ENCODE results near the gene SRI. TPM values are rescaled to one million over a fixed set of nuclear protein-coding genes. Genes with fewer than 3 reads are reported as not detected.

The SRI gene
- total RNA-seq, 1 experiment from 2014 or later = 110 TPM

DNA sequence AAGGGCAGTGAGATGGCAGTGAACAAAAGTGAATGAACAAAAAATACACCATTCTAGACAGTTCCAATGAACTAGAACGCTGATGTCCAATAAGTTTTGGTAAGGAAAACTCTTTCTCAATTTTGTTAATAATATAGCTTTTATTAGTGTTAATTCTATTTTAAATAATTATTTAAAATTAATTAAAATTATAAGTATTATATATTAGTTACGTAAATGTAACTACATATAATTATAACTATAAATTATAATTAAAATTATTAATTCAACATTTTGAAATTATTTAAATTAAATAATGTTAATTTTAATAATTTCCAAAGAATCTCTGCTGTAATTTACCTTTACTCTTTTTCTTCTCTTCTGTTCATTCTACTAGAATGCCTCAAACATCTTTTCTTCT lies 5.4 kb downstream of the SRI start:
- no peak overlapping the region for H3K4me3 Mint-ChIP-seq (ENCODE audit: unreplicated experiment)

DNA sequence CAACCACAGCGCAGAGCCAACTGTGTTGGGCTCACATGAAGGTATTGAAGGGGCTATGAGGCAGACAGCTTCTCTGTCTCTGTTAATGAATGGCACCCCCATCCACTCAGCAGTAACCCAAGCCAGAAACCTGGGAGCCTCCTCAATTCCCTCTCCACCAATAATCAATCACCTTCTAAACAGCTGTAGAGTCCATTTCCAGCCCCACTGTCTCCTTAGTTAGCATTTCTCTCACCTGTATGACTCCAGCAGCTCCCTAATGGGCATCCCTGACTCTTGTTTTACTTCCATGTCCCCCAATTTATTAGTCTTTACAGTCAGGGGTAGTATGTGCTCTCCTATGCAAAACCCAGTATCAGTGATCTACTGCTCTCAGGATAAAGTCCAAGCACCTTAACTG lies 6.9 kb downstream of the SRI start:
- intact Hi-C loops (cut with micrococcal nuclease) = no loop called here
- ChIA-PET POLR2A (interaction anchor here (0.9 kb wide), 1 partner anchor 22 kb away, joined by 3 read pairs; no protein-coding TSS in a partner anchor), CTCF (interaction anchor here (0.5 to 1.1 kb wide), 3 partner anchors 17 to 149 kb away, joined by 3 to 4 read pairs (median 4); no protein-coding TSS in a partner anchor)
- no peak overlapping the region for H3K27ac Mint-ChIP-seq (ENCODE audit: low read depth, unreplicated experiment)
- no peaks in the 10 kb centered on the region for H3K4me1 Mint-ChIP-seq (ENCODE audit: insufficient read depth, unreplicated experiment)
- H3K27me3 Mint-ChIP-seq (ENCODE audit: insufficient read depth, unreplicated experiment) = no peaks in the 10 kb centered on the region
- H3K36me3 Mint-ChIP-seq (ENCODE audit: insufficient read depth, unreplicated experiment) = peaks cover 56% of the 10 kb centered on the region
- BruUV-seq (replicated peaks) = no TSS peak
- no peaks in the 10 kb centered on the region for H3K9me3 Mint-ChIP-seq (ENCODE audit: unreplicated experiment)
- TF ChIP-seq, protein P1, sequence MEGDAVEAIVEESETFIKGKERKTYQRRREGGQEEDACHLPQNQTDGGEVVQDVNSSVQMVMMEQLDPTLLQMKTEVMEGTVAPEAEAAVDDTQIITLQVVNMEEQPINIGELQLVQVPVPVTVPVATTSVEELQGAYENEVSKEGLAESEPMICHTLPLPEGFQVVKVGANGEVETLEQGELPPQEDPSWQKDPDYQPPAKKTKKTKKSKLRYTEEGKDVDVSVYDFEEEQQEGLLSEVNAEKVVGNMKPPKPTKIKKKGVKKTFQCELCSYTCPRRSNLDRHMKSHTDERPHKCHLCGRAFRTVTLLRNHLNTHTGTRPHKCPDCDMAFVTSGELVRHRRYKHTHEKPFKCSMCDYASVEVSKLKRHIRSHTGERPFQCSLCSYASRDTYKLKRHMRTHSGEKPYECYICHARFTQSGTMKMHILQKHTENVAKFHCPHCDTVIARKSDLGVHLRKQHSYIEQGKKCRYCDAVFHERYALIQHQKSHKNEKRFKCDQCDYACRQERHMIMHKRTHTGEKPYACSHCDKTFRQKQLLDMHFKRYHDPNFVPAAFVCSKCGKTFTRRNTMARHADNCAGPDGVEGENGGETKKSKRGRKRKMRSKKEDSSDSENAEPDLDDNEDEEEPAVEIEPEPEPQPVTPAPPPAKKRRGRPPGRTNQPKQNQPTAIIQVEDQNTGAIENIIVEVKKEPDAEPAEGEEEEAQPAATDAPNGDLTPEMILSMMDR (IDR thresholded peaks at IDR 0.05; ENCODE audit: unreplicated experiment) = no peak
- no peak for DNase-seq (ENCODE audit: unreplicated experiment)
- no peak overlapping the region for H3K4me3 Mint-ChIP-seq (ENCODE audit: unreplicated experiment)

More for the DNA sequence above, 5.4 kb downstream of the SRI start:
- peaks cover 6% of the 10 kb centered on the region for H3K4me1 Mint-ChIP-seq (ENCODE audit: insufficient read depth, unreplicated experiment)
- H3K27ac Mint-ChIP-seq (ENCODE audit: low read depth, unreplicated experiment) = no peak overlapping the region
- peaks cover 40% of the 10 kb centered on the region for H3K36me3 Mint-ChIP-seq (ENCODE audit: insufficient read depth, unreplicated experiment)
- ChIA-PET CTCF (interaction anchor here (0.6 to 1.3 kb wide), 3 partner anchors 9 to 1223 kb away, joined by 3 to 4 read pairs (median 4); no protein-coding TSS in a partner anchor), POLR2A (interaction anchor here (1.1 kb wide), 1 partner anchor 12 kb away, joined by 3 read pairs; no protein-coding TSS in a partner anchor)
- intact Hi-C loops (cut with micrococcal nuclease) = no loop called here
- no peak for DNase-seq (ENCODE audit: unreplicated experiment)
- TF ChIP-seq, protein P1 (IDR thresholded peaks at IDR 0.05; ENCODE audit: unreplicated experiment) = no peak
- BruUV-seq (replicated peaks) = no TSS peak
- H3K9me3 Mint-ChIP-seq (ENCODE audit: unreplicated experiment) = no peaks in the 10 kb centered on the region
- no peaks in the 10 kb centered on the region for H3K27me3 Mint-ChIP-seq (ENCODE audit: insufficient read depth, unreplicated experiment)

- H3K27me3 Mint-ChIP-seq (ENCODE audit: insufficient read depth, unreplicated experiment) = no peaks in the 10 kb centered on the region
- TF ChIP-seq, protein P1 (IDR thresholded peaks at IDR 0.05; ENCODE audit: unreplicated experiment) = no peak
- CTCF ChIA-PET = interaction anchor here (0.8 to 1.7 kb wide), 2 partner anchors 8 to 10 kb away, joined by 4 to 5 read pairs; no protein-coding TSS in a partner anchor
- intact Hi-C loops (cut with micrococcal nuclease) = no loop called here
- peaks cover 66% of the 10 kb centered on the region for H3K36me3 Mint-ChIP-seq (ENCODE audit: insufficient read depth, unreplicated experiment)
- H3K4me3 Mint-ChIP-seq (ENCODE audit: unreplicated experiment) = no peak overlapping the region
- no peaks in the 10 kb centered on the region for H3K9me3 Mint-ChIP-seq (ENCODE audit: unreplicated experiment)
- no TSS peak for BruUV-seq (replicated peaks)
- DNase-seq (ENCODE audit: unreplicated experiment) = no peak
- no peaks in the 10 kb centered on the region for H3K4me1 Mint-ChIP-seq (ENCODE audit: insufficient read depth, unreplicated experiment)
- POLR2A ChIA-PET = interaction anchor here (0.5 to 1.1 kb wide), 2 partner anchors 12 to 643 kb away, joined by 3 read pairs; partner anchors contain the start of gene SRI
- H3K27ac Mint-ChIP-seq (ENCODE audit: low read depth, unreplicated experiment) = no peak overlapping the region
These were observed 11.3 kb downstream of the SRI start for GRCh38 chr7:88208521-88208920.

DNA sequence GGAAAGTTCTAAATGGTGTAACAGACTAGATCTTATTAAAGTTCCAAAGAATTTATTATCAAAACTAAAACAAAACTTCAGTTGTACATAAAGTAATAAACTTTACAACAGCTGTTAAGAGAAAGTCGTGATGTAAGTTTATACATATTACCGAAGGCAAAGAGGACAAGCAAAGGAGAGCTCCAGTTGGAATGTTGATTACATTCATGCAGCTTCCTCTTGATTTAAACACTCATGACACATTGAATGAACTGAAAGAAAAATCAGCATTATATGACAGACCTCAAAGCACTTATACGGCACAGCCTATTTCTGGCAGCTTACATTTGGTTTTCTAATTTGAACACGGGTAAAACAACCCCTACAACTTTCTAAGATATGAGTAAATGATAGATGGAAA lies 13.6 kb downstream of the SRI start:
- Mint-ChIP-seq H3K36me3 (ENCODE audit: insufficient read depth, unreplicated experiment) (peaks cover 60% of the 10 kb centered on the region), H3K27me3 (ENCODE audit: insufficient read depth, unreplicated experiment) (no peaks in the 10 kb centered on the region), H3K27ac (ENCODE audit: low read depth, unreplicated experiment) (no peak overlapping the region), H3K9me3 (ENCODE audit: unreplicated experiment) (no peaks in the 10 kb centered on the region), H3K4me1 (ENCODE audit: insufficient read depth, unreplicated experiment) (no peaks in the 10 kb centered on the region), H3K4me3 (ENCODE audit: unreplicated experiment) (no peak overlapping the region)
- no TSS peak for BruUV-seq (replicated peaks)
- intact Hi-C loops (cut with micrococcal nuclease) = no loop called here
- DNase-seq (ENCODE audit: unreplicated experiment) = no peak
- TF ChIP-seq, protein P1 (IDR thresholded peaks at IDR 0.05; ENCODE audit: unreplicated experiment) = no peak
- ChIA-PET CTCF (interaction anchor here (0.7 to 1.0 kb wide), 2 partner anchors 36 to 790 kb away, joined by 3 read pairs; no protein-coding TSS in a partner anchor), POLR2A (interaction anchor here (2.3 kb wide), 1 partner anchor 10 kb away, joined by 7 read pairs; no protein-coding TSS in a partner anchor)

All from MCF 10A (cell line).